ENCODE results near the gene PPP1R36. TPM values are rescaled to one million over a fixed set of nuclear protein-coding genes. Genes with fewer than 3 reads are reported as not detected.
"Not testable (repeated sequence)": the region's sequence is repeated elsewhere in the genome, so short reads cannot be mapped to it uniquely, and the experiment has no call there.

PPP1R36 gene
- total RNA-seq, 1 donor from 2014 or later, result 1.2 TPM

DNA sequence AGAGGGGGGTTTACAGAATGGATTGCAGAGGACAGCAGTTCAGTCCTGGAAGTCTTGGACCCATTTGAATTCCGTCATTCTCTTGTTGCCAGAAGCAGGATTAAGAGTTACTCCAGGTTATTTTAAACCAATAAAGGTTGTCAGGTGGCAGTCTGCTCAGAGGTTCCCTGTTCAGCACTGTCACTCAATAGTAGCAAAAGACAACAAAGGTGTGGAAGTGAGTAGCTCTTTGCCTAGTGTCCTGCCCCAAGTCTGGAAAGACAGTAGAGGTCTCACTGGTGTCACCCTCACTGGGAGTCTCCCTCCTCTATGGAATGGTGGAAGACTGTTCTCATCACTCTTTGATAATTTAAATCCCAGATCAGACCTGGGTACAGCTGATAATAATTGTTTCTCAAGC lies 81.0 kb downstream of the PPP1R36 start:
- Histone ChIP-seq H3K27me3 (ENCODE audit: control insufficient read depth, insufficient read depth, low read length) (no peaks in the 10 kb centered on the region), H3K36me3 (ENCODE audit: control insufficient read depth, insufficient read depth, low read length) (no peaks in the 10 kb centered on the region), H3K4me3 (ENCODE audit: low read depth, low read length) (no peak overlapping the region)
- no peak for DNase-seq (ENCODE audit: low read depth)
- no peak for TF ChIP-seq CTCF (IDR thresholded peaks at IDR 0.05; ENCODE audit: insufficient read depth, low read length, poor library complexity, severe bottlenecking)

DNA sequence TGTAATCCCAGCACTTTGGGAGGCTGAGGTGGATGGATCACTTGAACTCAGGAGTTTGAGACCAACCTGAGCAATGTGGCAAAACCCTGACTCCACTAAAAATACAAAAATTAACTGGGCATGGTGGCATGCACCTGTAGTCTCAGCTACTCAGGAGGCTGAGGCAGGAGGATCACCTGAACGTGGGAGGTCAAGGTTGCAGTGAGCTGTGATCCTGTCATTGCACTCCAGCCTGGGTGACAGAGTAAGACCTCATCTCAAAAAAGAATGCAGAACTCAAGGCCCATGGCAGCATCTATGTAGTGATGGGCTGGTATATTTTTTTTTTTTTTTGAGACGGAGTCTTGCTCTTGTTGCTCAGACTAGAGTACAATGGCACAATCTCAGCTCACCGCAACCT lies 81.5 kb downstream of the PPP1R36 start:
- H3K4me3 ChIP-seq (ENCODE audit: low read depth, low read length); DNase-seq (ENCODE audit: low read depth); H3K27me3 ChIP-seq (ENCODE audit: control insufficient read depth, insufficient read depth, low read length); H3K36me3 ChIP-seq (ENCODE audit: control insufficient read depth, insufficient read depth, low read length): not testable (repeated sequence)

- Histone ChIP-seq H3K27me3 (ENCODE audit: control insufficient read depth, insufficient read depth, low read length) (no peaks in the 10 kb centered on the region), H3K4me3 (ENCODE audit: low read depth, low read length) (no peak overlapping the region), H3K36me3 (ENCODE audit: control insufficient read depth, insufficient read depth, low read length) (no peaks in the 10 kb centered on the region)
- no peak for TF ChIP-seq CTCF (IDR thresholded peaks at IDR 0.05; ENCODE audit: insufficient read depth, low read length, poor library complexity, severe bottlenecking)
- no peak for DNase-seq (ENCODE audit: low read depth)
These were observed 82.3 kb downstream of the PPP1R36 start for GRCh38 chr14:64632056-64632455.

GRCh38 chr14:64634558-64634957 lies 84.8 kb downstream of the PPP1R36 start:
- H3K36me3 ChIP-seq (ENCODE audit: control insufficient read depth, insufficient read depth, low read length), result no peaks in the 10 kb centered on the region
- no peak for DNase-seq (ENCODE audit: low read depth)
- no peak for TF ChIP-seq CTCF (IDR thresholded peaks at IDR 0.05; ENCODE audit: insufficient read depth, low read length, poor library complexity, severe bottlenecking)
- H3K4me3 ChIP-seq (ENCODE audit: low read depth, low read length), result no peak overlapping the region
- no peaks in the 10 kb centered on the region for H3K27me3 ChIP-seq (ENCODE audit: control insufficient read depth, insufficient read depth, low read length)

GRCh38 chr14:64636208-64636979 lies 86.6 kb downstream of the PPP1R36 start:
- H3K27me3 ChIP-seq (ENCODE audit: control insufficient read depth, insufficient read depth, low read length), result no peaks in the 10 kb centered on the region
- no peak overlapping the region for H3K4me3 ChIP-seq (ENCODE audit: low read depth, low read length)
- DNase-seq (ENCODE audit: low read depth), result no peak
- no peaks in the 10 kb centered on the region for H3K36me3 ChIP-seq (ENCODE audit: control insufficient read depth, insufficient read depth, low read length)
- TF ChIP-seq CTCF (IDR thresholded peaks at IDR 0.05; ENCODE audit: insufficient read depth, low read length, poor library complexity, severe bottlenecking), result peak; percentile 90

- H3K27me3 ChIP-seq (ENCODE audit: control insufficient read depth, insufficient read depth, low read length), result no peaks in the 10 kb centered on the region
These were observed 87.2 kb downstream of the PPP1R36 start for GRCh38 chr14:64636980-64637429.

More at GRCh38 chr14:64636980-64637429, 87.2 kb downstream of the PPP1R36 start:
- DNase-seq (ENCODE audit: low read depth), result no peak
- no peak overlapping the region for H3K4me3 ChIP-seq (ENCODE audit: low read depth, low read length)
- no peaks in the 10 kb centered on the region for H3K36me3 ChIP-seq (ENCODE audit: control insufficient read depth, insufficient read depth, low read length)
- TF ChIP-seq CTCF (IDR thresholded peaks at IDR 0.05; ENCODE audit: insufficient read depth, low read length, poor library complexity, severe bottlenecking), result no peak
